LHCN-M2 (cell line): ENCODE measurements around the gene SCAF11. TPM values are rescaled to one million over a fixed set of nuclear protein-coding genes. Genes with fewer than 3 reads are reported as not detected.

Experiments used
- DNase-seq: peaks from one replicate; pipeline ENCODE4 v3.0.0-alpha.2; 2012; ENCODE audit warnings: low read depth
- total RNA-seq: library from RNA; depleted of rRNA; stranded (reverse); fragments of >200 nt; gene quantifications from 2 replicates; pipeline ENCODE4 v1.2.3, GENCODE V29; 2014

Gene SCAF11
- total RNA-seq, 1 experiment from 2014 or later: 91.9 TPM

DNA sequence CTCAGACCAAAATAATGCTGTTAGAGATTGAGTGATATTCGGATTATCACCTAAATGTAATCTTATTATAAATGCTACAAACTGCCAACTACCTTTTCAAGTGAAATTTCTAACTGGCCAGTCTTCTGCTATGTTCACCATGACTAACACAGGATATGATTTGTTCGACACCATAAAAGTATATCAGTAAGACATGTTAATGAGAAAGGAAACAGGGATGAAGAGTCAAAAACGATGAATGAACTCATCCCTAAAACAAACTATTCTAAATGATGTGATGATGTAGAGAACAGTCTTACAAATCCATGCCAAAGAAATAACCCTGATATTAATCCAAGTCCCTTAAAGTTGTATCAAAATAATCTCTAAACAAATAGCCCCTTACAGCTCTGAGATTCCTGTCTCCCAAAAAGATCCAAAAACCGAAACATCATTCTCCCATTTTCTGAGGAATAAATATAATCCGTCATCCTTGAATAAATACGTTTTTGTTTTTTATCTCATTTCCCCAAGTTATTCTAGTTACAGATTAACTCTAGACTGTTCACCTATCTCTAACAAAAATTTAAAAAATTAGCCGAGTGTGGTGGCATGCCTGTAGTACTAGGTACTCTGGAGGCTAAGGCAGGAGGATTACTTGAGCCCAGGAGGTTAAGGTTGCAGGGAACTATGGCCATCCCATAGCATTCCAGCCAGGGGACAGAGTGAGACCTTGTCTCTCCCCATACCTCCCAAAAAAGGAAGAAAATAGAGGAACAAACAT, 9.1 kb downstream of the SCAF11 start:
- no peak for DNase-seq

DNA sequence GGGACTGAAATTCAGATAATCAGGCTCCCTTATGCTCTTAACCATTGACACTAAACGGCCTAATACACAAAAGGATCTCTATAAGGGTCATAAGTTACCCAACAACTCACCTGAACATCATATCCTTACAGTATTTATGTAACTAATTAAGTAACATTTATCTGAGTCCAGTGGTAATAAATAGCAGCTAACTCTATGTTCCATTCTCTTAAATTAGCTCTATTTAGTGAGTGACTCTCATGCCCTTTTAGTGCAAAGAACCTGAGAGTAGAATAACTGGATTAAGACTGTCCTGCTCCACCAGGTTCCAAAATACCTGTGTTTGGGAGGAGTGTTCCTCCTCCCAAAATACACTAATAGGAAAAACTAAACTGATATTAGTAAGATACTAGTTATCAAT, 9.8 kb downstream of the SCAF11 start:
- no peak for DNase-seq

DNA sequence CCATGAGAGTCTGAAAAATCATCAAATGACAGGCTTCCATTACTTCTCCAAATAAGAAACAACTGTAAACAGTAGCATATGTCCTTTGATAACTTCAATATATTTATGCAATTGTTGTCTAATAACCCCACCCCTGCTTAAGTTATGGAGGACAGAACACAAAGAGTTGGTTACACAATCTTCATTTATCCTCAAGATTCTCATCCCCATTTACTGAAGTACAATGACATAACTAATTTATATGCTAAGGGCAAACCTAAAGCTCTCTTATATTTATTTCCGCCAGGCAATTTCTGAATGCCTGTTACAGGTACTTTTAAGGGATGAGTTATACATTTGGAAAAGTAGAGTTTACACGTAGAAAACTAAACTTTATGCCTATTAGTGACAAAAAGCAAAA, 12.3 kb downstream of the SCAF11 start:
- DNase-seq: no peak

DNA sequence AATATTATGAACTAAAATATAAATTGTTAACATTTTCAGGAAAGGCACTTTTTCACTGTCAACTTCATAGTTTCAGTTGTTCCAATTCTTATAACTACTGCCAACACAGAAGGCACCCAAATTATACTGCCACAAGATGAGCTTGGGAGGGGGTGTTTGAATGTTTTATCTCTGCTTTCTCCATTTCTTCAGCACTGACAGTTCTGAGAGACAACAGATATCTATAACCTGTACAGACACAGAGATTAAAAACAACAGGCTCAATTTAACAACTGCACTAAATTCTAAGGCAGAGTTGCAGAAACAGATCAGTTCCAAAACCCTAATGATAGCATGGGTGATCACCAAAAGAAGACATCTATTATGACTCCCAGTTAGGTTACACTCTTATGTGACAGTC, 12.8 kb downstream of the SCAF11 start:
- DNase-seq: no peak

DNA sequence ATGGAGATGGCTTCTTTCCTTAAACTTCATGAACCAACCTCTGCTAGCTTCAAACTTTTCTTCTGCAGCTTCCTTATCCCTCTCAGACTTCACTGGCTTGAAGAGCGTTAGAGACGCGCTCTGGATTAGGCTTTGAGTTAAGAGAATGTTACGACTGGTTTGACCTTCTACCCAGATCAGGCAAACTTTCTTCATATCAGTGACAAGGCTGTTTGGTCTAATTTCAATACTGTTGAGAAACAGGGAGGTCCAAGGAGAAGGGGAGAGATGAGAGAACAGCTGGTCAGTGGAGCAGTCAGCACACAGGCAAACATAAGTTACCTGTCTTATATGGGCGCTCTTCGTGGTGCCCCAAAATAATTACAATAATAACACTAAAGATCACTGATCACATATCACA, 14.9 kb downstream of the SCAF11 start:
- DNase-seq: no peak

DNA sequence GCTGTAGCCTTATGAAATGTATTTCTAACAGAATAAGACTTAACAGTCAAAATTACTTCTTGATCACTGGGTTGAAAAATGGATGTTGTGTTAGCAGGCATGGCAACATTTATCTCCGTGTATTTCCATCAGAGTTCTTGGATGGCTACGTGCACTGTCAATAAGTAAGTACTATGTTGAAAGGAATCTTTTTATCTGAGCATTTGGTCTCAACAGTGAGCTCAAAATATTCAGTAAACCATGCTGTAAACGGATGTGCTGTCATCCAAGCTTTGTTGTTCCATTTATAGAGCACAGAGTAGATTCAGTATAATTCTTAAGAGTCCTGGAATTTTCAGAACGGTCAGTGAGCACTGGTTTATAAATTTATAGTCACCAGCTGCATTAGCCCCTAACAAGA, 15.5 kb downstream of the SCAF11 start:
- no peak for DNase-seq

DNA sequence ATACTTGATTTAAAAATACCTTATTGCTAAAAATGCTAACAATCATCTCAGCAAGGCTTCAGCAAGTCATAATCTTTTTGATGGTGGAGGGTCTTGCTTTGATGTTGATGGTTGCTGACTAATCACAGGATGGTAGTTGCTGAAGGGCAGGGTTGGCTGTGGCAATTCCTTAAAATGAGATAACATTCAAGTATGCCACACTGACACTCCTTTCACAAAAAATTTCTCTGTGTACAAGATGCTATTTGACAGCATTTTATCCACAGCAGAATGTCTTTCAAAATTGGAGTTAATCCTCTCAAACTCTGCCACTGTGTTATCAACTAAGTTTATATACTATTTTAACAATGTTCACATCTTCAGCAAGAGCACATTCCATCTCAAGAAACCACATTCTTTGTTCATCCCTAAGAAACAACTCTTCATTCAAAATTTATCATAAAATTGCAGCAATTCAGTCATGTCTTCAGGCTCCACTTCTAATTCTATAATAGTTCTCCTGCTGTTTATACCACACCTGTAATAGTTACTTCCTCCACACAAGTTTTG, 16.1 kb downstream of the SCAF11 start:
- no peak for DNase-seq

DNA sequence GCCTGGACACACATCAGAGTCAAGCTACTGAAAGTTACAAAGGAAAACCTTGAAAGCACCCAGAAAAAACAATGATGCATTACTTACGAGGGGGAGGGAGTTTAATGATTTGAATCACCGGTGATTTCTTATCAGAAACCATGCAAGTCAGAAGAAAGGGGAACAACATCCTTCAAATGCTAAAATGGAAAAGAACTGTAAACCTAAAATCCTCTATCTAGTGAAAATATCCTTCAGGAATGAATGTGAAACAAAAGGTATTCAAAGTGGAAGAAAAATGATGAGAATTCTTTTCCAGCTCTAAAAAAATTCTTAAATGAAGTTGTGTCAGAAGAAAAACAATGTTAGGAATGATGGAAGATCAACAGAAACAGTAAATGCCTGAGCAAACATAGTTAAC, 16.8 kb downstream of the SCAF11 start:
- no peak for DNase-seq

DNA sequence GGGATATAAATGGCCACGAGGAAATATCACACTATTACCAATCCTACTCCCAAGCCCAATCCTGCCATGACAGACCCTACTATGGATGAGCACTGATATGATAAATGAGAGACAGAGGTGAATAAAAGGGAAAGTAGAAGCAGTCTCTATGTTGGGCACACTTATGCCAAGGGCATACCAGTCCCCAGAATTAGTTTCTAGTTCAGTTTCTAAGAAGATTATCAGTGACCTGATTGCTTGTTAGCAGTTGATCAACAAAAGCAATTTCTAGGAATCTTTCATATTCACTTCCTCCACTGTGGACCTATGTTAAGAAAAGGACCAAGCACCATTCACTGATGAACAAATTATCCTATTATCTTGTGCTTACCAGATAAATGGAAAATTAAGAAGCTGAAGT, 20.0 kb downstream of the SCAF11 start:
- DNase-seq: no peak

DNA sequence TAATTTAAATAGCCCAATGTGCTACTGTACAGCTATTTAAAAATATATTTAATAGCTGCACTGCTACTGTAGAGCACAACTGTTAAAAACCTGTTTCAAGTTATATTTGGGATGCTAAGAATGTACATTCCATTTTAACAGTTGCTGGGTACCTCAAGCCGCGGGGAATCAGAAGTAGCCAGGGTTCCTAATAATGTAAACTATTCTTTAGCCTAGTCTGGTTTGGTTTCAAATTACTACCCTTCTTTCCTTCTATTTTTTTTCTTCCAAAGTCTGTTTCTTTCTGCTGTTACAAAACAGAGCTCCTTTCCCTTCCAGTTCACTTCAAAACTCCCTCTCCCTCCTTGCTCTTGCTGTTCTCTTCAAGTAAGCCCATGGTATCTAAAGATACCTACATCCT, 21.3 kb downstream of the SCAF11 start:
- DNase-seq: no peak

DNA sequence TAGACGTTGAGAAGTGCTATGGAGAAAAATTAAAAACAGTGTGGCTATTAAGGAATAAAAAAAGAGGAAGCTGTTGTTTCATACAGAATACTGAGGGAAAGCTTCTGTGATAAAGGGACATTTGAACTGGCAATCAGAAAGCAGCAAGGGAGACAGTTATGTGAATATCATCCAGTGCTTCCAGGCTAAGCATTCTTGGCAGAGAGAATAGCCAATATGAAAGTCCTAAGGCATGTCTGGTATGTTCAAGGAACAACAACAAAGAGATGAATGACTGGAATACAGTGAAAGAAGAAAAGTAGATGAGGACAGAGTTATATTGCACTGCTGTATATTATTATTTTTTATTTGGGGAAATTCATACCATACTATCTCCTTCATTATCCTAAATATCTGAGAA, 23.9 kb downstream of the SCAF11 start:
- peak; percentile 38 for DNase-seq

DNA sequence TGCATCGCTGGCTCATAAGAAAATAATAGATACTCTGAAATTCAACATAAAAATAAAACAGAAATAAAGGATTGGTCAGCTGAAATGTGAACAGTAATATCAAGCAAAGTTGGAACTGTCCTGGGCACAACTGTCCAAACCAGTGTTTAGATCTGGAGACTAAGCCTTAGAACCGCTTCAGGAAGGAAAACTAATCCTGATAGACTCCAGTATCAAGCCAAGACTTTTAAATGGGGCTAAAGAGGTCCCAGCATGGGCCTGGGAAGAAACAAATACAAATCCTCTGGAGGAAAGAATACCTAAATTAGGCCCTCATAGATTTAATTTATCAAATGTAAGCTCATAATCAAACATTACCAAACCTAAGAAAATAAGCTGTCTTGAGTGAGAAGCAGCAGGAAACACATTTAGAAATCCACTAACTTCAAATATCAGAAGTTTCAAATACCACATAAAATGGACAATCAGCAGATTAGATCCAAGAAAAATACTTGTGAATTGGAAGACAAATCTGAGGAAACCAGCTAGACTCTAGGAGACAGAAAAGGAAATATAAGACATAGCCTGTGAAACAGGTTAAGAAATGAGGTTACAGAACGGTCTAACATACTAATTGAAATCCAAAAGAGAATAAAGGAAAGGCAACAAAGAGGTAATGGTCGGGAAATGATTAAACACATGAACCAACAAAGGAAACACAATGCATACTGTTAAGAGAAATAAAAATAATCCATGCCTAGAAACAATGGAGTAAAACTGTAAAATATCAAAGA, 27.6 kb downstream of the SCAF11 start:
- DNase-seq: no peak

DNA sequence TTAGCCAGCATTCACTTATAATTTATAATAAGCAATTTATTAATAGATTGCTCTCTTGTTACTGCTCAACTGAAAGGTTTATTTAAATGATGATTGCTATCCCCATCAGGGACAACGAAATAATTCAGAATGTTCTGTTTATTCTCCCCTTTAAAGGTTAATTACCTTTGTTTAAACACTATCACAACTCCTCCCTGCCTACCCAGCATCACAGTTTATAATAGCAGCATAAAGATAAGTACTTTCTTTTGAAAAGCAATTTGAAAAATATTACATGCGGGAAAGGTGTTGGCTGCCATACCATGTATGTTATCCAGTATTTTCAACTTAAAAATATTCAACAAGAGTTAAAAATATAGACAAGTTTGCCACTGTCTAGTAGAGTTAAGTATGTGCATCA, 30.6 kb downstream of the SCAF11 start:
- no peak for DNase-seq

DNA sequence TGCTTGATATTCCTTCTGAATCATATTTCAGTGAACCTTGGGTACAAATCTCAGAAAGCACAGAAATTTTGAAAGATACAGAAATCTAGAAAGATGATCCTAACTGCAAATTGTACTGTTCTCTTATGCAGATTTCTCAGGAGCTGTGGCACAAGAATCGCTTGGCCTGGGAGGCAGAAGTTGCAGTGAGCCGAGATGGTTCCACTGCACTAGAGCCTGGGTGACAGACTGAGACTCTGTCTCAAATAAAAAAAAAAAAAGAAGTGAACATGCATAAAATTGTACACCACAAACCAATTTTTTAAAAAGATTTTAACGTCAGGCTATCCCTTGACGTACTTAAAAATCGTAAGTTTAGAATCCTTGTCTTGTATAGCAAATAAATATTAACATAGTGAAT, 31.3 kb downstream of the SCAF11 start:
- no peak for DNase-seq

DNA sequence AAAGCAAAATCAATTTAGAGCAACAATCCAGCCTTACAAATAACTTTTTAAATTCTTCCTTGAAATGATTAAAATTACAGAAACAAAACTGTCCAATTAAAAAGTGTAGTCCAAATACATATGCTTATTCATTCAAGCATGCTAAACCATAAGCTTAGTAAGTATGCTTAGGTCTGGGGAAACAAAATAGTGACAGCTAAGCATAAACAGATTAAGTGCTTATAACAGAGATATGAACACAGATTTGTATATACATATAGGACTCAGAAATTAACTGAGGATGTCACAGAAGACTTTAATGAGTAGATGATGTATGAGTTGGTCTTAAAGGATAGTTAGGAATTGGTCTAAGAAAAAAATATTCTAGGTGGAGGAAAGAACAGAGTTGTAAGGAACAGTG, 41.8 kb downstream of the SCAF11 start:
- no peak for DNase-seq

DNA sequence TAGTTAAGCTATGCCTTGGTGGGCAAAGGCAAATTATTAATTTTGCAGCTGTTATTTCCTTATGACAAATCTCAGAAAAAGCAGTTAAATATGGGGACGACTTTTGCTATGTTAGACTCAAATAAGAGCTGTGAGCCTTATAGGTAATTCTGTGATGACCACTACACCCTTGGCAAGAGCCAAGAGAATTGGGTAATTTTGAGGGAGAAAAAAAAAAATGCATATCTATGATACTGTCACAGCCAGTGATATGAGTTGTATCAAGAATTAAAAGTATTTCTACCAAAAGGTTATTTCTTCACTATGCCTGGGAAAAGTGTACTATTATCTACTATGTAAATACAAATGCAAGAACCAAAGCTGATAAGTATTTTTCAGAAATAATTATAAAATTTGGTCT, 43.9 kb downstream of the SCAF11 start:
- peak; percentile 5 for DNase-seq

DNA sequence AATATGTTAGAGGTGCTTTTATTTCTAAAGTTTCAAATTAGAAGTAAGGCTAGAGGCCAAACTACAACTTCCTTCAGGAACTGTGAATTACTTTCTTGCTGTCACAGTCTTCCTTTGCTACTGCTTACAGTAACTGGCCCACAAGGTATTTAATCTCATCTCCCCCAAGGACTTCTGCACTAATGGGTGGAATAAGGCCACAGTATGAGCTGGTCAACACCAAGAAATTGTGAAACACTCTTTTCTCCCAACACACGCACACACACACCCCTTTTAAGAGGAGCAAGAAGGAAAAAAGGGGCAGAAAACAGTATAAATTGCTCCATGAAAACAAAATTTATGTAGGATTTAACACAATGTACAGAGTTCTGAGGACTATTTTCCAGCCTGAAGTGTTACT, 45.6 kb downstream of the SCAF11 start:
- no peak for DNase-seq

DNA sequence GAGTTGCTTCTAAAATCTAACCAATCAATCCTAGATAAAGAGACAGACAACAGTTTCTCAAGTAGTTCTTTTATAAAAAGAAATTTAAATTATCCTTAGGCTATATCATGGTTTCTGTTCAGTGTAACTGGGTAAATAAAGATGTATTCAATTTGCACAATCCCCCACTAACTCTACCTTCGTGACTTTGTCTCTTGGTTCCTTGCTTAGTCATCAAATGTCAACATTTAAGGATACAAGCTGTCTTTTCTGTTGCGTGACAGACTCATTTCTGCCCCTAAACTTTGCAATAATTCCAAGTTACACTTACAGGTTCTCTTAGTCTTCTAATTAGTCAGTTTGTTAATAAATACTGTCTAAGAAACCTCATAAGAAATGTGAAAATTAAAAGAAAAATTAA, 50.6 kb downstream of the SCAF11 start:
- DNase-seq: no peak

DNA sequence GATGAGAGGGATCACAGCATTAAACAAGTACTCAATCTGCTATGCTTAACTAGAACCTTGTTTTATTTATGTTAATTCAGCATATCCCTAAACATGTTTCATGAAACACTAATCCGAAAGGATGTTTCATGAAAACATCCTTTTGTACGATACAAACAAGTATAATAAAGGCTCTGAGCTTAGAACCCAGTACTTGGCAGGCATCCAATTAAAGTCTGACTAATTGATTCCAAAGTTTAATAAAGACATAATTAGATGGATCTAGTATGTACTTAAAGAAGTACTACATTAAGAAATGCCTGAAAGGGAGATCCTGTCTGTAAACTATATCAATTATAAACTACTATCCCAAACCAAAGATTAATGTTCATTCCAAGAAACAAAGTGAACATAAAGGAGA, 51.8 kb downstream of the SCAF11 start:
- DNase-seq: no peak

DNA sequence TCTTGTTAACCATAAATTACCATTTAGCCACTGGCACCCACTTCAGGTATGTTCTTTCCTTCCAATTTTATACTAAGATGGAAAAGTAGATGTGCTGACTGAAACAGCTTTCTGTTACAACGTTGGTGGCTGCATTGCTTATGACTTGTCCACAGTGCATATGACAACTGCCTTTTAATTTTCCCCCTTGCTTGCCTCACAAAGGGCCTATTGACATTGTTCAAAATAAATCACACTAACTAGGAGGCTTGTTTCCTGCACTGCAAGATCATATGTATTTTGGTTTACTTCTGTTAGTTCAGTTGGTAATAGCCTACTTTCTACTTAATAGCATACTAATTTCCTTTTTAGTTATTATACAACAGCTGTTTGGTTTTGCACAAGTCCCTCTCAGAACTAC, 55.4 kb downstream of the SCAF11 start:
- DNase-seq: no peak

DNA sequence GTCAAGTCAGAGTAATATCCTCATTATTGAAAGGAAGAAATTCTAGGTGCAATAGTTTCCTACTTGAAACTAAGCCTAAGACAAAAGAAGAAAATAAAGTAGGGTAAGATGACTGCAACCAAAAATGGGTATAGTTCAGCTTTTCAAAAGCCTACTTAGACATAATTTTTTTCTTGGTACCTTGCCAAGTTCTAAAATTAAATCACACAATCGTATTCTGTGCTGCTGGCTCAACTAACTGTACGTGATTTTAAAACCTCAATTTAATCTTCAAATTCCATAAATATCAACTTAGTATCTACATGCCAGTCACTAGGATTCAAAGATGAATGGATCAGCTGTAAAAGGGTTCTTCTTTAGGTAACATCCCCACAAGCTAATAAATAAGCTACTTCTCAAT, 56.9 kb downstream of the SCAF11 start:
- no peak for DNase-seq

DNA sequence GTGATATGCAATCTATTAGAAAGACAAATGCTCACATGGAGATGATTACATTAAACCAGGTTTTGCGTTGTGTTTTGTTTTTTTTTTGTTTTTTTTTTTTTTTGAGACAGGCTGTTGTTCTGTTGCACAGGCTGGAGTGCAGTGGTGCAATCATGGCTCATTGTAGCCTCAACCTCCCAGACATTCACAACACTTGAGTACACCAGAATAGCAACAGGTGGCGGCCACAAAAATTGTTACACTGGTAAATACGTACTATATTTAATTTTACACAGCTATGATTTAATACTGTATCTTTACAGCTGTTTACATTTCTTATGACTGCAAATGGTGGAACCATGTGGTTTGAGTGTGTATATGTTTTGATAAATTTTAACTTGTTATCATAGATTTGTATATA, 60.0 kb downstream of the SCAF11 start:
- no peak for DNase-seq

DNA sequence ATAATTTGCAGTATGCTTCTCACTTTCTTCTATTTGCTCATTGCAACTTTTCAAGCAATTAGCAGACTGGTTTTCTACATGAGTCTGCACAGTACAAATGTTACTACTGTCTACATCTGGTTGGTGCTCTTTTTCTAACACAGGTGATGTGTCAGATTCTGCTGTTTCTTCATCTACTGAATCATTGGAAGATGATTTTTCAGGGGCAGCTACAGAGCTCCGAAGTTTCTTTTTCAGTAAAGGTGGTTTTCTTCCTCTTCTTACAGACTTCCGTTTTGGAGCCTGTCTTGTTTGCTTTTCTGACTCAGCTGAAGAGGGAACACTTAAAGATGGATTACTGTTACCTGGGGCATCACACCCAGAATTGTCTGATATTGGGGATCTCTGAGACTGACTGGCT, 62.1 kb downstream of the SCAF11 start:
- no peak for DNase-seq
